Suppressor macrophage (primary cell): ENCODE data around the gene CA10.

Experiments
- DNase-seq, 4 experiments: peaks; one replicate each; pipeline ENCODE4 v3.0.0-alpha.2; 2020 to 2022

CA10 gene

GRCh38 chr17:51813140-51813783 lies 345.3 kb downstream of the CA10 start:
- no peak for DNase-seq

GRCh38 chr17:51807460-51807859 lies 351.1 kb downstream of the CA10 start:
- DNase-seq, result no peak

GRCh38 chr17:51805765-51806164 lies 352.7 kb downstream of the CA10 start:
- no peak for DNase-seq

GRCh38 chr17:51805185-51805584 lies 353.3 kb downstream of the CA10 start:
- no peak for DNase-seq

- no peak for DNase-seq
Observed at GRCh38 chr17:51803161-51803560, 355.4 kb downstream of the CA10 start.

- no peak for DNase-seq
Observed at GRCh38 chr17:51802544-51802943, 356.0 kb downstream of the CA10 start.

GRCh38 chr17:51801626-51802025 lies 356.9 kb downstream of the CA10 start:
- DNase-seq, result no peak

GRCh38 chr17:51799981-51800380 lies 358.5 kb downstream of the CA10 start:
- DNase-seq, result no peak

GRCh38 chr17:51799240-51799639 lies 359.3 kb downstream of the CA10 start:
- no peak for DNase-seq

GRCh38 chr17:51797150-51797549 lies 361.4 kb downstream of the CA10 start:
- DNase-seq, result no peak

- DNase-seq, result no peak
Observed at GRCh38 chr17:51796026-51796425, 362.5 kb downstream of the CA10 start.

- DNase-seq, result no peak
Observed at GRCh38 chr17:51795401-51795800, 363.1 kb downstream of the CA10 start.

- no peak for DNase-seq
Observed at GRCh38 chr17:51794466-51794865, 364.0 kb downstream of the CA10 start.

GRCh38 chr17:51793686-51794085 lies 364.8 kb downstream of the CA10 start:
- DNase-seq, result no peak

- no peak for DNase-seq
Observed at GRCh38 chr17:51778842-51779241, 379.7 kb downstream of the CA10 start.

- no peak for DNase-seq
Observed at GRCh38 chr17:51770027-51770759, 388.3 kb downstream of the CA10 start.

- DNase-seq, result no peak
Observed at GRCh38 chr17:51769231-51769630, 389.3 kb downstream of the CA10 start.

- DNase-seq, result no peak
Observed at GRCh38 chr17:51768706-51769105, 389.8 kb downstream of the CA10 start.

GRCh38 chr17:51767287-51767686 lies 391.2 kb downstream of the CA10 start:
- no peak for DNase-seq

- no peak for DNase-seq
Observed at GRCh38 chr17:51765282-51766135, 393.0 kb downstream of the CA10 start.

- DNase-seq, result peak; percentile 58 to 78 (median 68)
Observed at GRCh38 chr17:51764387-51764971, 394.0 kb downstream of the CA10 start.

- no peak for DNase-seq
Observed at GRCh38 chr17:51763058-51763457, 395.5 kb downstream of the CA10 start.

- DNase-seq, result no peak
Observed at GRCh38 chr17:51761105-51761504, 397.4 kb downstream of the CA10 start.
